ENCODE results near the gene PLD1.
"Not testable (repeated sequence)": the region's sequence is repeated elsewhere in the genome, so short reads cannot be mapped to it uniquely, and the experiment has no call there.

PLD1 gene

GRCh38 chr3:171598990-171599389 is 211.3 kb downstream of the PLD1 start:
- DNase-seq = no peak

GRCh38 chr3:171592786-171593185 is 217.5 kb downstream of the PLD1 start:
- DNase-seq = no peak

GRCh38 chr3:171591070-171591469 is 219.2 kb downstream of the PLD1 start:
- DNase-seq = no peak

DNA sequence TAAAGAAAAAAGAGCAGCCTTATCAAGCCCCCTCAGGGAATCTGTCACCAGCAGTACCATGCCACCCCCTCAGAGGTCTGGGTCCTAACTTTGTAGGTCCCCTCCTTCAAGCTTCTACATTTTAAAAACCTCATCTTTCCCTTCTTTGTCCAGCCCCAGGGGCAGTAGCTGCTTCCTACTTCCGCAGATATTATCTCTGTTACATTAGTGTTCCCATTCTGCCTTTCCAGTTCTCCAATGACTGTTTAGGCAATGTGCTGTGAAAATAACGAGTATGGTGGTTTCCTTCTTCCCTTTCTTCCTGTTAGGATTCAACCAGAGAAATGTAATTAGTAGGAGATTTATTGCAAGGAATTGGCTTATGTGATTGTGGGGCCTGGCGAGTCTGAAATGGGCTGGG is 224.0 kb downstream of the PLD1 start:
- DNase-seq = no peak

DNA sequence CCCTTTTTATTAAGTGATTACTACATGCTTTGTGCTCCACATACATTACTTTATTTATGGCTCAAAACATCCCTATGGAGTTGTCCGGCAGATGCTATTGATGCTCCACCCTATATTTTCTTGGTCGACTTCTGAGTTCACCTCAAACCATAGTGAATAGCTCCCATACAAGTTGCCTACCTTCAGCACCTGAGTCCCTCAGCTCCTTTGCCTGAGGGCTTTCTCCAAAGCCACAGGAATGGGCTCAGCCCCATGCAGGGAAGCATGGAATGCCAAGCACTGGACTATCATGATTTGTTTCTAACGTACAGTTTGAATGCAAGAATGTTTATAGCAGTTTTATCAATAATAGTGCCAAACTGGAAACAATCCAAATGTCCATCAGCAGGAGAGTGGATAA is 225.2 kb downstream of the PLD1 start:
- DNase-seq = no peak

DNA sequence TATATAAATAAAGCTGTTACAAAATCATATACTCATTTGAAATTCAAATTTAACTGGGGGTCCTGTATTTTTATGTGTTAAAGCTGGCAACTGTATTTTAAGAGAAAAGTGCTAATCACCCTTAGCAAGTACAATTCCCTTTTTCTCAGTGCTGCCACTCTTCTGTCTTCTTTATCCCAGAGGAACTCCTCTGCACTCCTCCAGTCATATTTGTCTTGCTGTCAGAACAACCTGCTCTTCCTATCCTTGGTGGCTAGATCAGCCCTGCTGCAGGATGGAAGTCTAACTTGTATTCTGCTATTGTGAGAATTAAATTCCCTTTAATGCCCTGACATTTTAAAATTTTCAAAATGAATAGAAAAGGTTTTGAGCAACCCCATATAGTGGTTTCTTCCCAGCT is 226.2 kb downstream of the PLD1 start:
- DNase-seq = no peak

DNA sequence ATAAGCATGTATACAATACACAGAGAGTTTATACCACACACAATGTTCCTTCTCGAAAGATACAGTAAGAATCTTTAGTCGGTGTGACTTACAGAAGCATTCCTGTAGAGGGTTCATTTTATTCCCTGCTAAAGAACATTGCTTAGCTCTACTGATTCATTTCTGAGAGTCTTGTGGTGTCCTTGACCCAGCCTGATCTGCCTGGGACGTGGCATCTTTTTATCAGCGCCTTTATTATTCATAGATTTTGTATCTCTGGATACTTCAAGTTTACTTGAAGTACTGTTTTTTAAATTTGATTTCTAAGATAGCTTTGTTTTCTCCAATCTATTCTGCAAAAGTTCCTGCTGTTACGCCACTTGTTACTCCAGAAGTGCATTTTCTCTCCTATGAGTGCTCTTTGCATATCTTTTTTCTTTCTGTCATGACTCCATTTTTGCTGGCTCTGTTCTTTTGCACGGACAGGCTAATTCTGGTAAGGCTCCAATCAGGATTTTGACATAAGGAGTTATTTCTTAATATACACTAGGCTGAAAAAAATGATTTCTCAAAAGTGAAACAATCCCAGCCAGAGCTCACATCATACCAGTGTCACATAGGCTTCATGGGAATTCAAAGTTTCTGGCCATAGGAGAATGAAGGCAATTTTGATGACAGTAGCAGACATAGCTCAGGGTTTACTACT is 235.6 kb downstream of the PLD1 start:
- no peak for DNase-seq

DNA sequence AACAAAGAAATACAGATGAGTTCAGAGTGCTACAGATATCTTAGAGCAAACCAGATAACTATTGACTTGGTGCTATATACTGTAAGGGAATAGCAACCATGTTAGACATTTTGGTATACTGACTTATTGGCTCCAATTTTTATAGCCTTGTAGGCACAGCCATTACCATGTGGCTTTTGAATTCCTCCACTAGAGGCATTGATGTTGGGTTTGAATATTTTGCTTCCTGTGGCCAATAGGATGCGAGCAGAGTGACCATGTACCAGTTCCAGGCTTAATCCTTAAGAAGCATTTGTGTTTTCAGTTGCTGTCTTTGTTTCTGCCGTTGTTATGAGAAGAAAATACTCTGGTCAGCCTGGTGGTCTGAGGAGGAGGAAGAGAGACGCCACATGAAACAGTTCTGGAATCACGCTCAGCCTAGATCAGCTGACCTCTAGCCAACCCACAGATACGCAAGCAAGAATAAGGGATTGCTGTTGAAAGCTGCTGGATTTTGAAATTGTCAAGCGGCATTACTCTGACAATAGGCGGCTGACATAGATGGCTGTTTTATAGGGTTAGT is 240.6 kb downstream of the PLD1 start:
- DNase-seq = no peak

GRCh38 chr3:171568766-171569165 is 241.5 kb downstream of the PLD1 start:
- DNase-seq = no peak

- no peak for DNase-seq
Measured at GRCh38 chr3:171566803-171567422, 243.4 kb downstream of the PLD1 start.

DNA sequence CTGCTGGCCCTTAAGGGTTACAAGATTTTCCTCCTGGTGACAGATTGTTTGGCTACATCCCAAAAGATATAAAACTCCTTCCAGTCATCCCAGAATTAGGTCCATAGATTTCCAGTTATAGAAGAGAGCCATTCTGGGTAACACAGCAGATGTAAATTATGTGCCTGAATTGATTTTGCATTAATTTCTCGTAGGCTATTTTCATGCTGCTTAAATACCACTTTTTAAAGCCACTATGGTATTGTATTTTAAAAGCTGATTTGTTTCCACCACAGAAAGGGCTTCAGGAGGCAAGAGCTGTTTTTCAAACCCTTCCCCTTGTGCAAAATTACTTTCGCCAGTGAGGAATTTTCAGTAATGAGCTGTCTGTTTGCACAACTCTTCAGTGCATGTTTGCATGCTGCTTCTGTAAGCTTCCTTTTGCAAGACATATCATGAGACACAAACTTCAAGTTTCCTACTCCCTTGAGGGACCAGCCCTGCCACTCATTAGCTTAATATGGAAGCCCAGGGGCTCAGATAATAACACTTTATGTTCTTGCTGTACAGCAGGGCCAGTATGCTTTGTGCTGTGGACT is 244.7 kb downstream of the PLD1 start:
- DNase-seq = no peak

DNA sequence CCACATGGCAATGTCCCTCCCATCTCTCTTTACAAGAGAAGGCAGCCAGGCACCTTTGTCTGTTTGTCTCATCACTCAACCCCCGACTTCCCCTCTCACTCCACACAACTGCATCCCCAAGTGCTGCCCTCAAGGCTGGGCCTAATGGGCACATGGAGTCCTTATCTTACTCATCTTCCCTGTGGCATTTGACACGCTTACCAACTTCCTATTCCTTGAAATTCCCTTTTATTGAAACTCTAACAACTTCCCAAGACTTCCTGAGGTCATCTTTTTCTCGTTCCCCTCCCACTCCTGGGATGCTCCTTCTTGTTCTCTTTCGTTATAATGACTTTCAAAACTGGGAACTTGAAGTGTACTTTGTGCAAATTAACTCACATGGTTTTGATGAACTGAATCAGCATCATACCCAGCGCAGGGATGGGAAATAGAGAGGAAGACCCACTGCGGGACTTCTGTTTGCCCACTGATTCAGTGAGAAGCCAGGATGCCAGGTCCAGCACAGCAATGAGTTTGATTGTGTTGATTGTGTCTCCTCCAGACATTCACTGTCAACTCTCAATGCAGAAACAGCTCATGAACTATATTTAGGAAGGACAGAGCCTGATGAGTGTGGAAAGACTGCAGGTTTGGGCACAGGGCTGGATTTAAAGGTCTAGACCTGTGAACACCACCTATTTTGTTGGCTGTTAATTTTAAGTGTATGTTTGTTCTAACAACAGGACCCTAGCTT is 245.4 kb downstream of the PLD1 start:
- no peak for DNase-seq

GRCh38 chr3:171563298-171563697 is 247.0 kb downstream of the PLD1 start:
- DNase-seq = no peak

DNA sequence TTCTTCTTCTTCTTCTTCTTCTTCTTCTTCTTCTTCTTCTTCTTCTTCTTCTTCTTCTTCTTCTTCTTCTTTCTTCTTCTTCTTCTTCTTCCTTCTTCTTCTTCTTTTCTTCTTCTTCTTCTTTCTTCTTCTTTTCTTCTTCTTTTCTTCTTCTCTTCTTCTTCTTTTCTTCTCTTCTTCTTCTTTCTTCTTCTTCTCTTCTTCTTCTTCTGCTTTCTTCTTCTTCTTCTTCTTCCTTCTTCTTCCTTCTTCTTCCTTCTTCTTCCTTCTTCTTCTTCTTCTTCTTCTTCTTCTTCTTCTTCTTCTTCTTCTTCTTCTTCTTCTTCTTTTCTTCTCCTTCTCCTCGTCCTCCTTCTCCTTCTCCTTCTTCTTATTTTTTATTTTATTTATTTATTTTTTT is 247.8 kb downstream of the PLD1 start:
- not testable (repeated sequence) for DNase-seq

- DNase-seq = no peak
Measured at GRCh38 chr3:171561596-171562323, 248.5 kb downstream of the PLD1 start.

DNA sequence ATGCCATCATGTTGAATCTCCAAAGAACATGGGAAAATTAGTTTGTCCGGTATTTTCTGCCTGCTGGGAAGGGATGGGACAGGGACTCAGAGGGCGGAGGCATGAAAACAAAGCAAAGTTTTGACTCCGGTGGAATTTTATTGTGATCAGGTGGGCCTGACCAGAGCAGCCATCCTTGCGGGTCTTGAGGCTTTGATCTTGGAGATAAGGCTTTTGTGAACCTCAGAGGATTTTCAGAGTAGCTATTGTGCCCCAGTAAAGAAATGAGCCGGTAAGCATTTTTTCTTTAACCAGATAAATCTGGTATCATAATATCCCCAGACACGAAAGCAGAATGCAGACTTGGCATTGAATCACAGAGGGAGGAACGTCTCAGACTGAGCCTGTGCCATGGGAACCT is 250.7 kb downstream of the PLD1 start:
- DNase-seq = no peak

DNA sequence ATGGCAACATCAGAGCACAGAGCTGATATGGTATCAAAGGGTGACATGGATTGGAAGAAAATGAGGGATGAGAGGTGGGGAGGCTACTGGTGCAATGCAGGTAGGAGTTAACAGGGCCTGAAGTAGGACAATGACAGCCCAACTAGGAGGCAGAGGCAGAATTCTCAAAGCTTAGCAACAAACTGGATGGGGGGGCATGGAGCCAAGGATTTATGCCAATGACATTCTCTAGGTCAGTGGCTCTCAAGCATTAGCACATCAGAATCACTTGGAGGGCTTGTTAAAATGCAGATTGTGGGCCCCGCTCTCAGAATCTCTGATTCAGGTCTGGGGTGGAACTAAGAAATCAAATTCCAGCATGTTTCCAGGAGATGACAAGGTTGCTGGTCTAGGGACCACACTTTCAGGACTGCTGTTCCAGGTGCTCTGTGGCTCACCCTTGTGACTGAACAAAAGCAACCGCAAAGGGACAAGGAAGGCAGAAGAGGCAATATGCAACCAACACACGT is 252.0 kb downstream of the PLD1 start:
- DNase-seq = no peak

DNA sequence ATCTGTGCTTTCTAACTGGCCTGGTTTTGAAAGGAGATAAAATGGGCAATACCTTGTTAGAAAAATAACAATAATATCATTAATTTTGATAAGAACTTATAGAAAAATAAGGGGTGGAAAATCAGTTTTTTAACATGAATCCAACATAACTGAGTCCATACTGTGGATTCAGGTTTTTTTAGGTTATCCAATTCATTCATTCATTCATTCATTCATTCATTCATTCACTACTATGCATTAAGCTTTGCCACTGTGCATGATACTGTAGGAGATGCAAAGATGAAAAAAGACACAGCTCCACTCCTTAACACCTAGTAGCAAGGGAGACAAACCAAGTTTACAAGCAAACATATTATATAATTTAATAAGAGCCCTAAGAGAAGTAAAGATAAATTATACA is 253.1 kb downstream of the PLD1 start:
- no peak for DNase-seq

DNA sequence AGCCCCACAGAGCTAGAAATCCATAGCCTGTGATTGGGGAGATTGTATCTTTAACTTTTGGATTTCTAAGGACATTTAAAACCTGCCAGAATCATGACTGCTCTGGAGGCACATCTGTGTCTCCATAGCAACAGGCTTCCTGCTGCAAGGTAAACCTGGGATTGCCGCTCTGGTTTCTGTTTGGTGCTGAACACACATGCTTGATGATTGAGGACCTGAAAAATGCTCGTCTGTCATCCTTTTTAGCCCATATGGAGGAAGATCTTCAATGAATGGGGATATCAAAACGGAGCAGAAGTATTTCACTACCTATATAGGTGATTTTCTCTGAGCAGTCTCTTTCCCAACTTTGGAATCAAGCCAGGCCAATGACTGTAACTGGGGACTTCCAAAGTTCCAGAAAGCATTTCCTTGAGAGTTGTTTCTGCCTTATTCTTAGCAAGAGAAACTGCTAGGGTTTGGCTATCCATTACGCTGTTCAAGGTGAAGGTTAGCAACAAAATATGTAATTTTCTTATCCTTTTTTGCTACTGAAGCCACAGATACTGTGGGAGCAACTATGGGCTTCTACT is 253.6 kb downstream of the PLD1 start:
- DNase-seq = no peak

GRCh38 chr3:171556148-171556547 is 254.1 kb downstream of the PLD1 start:
- DNase-seq = no peak

DNA sequence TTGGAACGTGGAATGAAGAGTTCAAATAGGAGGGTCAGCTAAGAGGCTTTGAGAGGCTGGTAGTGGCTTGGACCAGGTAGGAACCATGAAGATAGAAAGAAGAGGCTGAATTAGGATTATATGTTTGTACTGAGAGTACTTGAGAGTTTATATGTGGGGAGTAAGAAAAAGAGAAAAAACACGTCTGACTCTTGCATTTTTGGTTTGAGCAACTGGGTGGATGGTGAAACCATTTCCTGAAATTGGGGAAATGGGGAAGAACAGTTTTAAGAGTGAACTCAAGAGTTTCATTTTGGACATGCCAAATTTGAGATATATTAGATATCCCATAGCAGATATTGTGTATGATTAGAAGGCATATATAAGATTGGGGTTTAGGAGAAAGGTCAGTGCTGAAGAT is 257.2 kb downstream of the PLD1 start:
- DNase-seq = no peak

DNA sequence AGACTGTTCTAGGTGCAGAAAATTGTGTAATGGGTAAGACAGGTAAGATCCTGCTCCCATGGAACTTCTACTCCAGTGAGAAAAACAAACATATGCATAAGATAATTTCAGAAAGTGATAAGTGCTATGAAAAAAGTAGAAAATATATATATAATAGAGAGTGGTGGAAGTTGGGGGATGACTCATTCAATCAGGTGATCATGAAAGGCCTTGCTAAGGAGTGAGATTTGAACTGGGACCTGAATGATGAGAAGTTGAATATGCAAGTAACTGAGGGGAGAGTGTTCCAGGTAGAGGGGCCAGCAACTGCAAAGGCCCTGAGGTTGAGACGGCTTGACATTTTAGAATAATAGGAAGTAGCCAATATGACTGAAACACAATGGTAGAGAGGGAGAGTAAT is 257.8 kb downstream of the PLD1 start:
- no peak for DNase-seq
